Activated B cell treated with CpG ODN at 0.5 μM for 24 hours (primary cell): ENCODE results near the gene MCF2L2. TPM values are rescaled to one million over a fixed set of nuclear protein-coding genes. Genes with fewer than 3 reads are reported as not detected.

Experiments
- ATAC-seq: fragments of 200-7000 bp; cut with Tn5 transposase; one replicate; pipeline ENCODE4 v1.10.0; 2021; ENCODE audit warnings: low read depth, mild to moderate bottlenecking, moderate library complexity
- CTCF ChIA-PET: fragments of 350-600 bp; sonication (Branson Sonifier 250); formaldehyde crosslinking; loops from one replicate; lab custom pipeline; 2021; ENCODE audit warnings: antibody characterized with exemption; lab: Charles Lee
- POLR2A ChIA-PET: fragments of 350-600 bp; sonication (Branson Sonifier 250); formaldehyde crosslinking; loops from one replicate; lab custom pipeline; 2021; ENCODE audit warnings: antibody characterized with exemption; lab: Charles Lee
- DNase-seq: peaks from one replicate; pipeline ENCODE4 v3.0.0; 2022
- H3K27ac Mint-ChIP-seq: one replicate; pipeline ENCODE4 v1.8.0; 2020; ENCODE audit warnings: mixed read lengths
- H3K27me3 Mint-ChIP-seq: one replicate; pipeline ENCODE4 v1.8.0; 2021; ENCODE audit warnings: mixed read lengths
- H3K36me3 Mint-ChIP-seq: one replicate; pipeline ENCODE4 v1.8.0; 2021; ENCODE audit warnings: low read depth, mixed read lengths
- H3K4me1 Mint-ChIP-seq: one replicate; pipeline ENCODE4 v1.8.0; 2021; ENCODE audit warnings: mixed read lengths
- H3K4me3 Mint-ChIP-seq: one replicate; pipeline ENCODE4 v1.8.0; 2020; ENCODE audit warnings: mild to moderate bottlenecking, mixed read lengths
- H3K9me3 Mint-ChIP-seq: one replicate; pipeline ENCODE4 v1.8.0; 2020; ENCODE audit warnings: mixed read lengths
- intact Hi-C: fragments of 100-400 bp; cut with micrococcal nuclease; formaldehyde crosslinking; loops from one replicate; pipeline ENCODE4 v1.15.1; 2024
- total RNA-seq: library from RNA; stranded (reverse); gene quantifications from 2 replicates; pipeline ENCODE4 v1.2.3, GENCODE V29; 2022
- TF ChIP-seq, protein P1 (sequence below): fragments of 200-600 bp; IDR thresholded peaks from one replicate; pipeline ENCODE4 v1.8.0; 2022; ENCODE audit warnings: antibody characterized with exemption, mild to moderate bottlenecking

MCF2L2 gene
- total RNA-seq, 1 donor from 2014 or later: 2.4 TPM

DNA sequence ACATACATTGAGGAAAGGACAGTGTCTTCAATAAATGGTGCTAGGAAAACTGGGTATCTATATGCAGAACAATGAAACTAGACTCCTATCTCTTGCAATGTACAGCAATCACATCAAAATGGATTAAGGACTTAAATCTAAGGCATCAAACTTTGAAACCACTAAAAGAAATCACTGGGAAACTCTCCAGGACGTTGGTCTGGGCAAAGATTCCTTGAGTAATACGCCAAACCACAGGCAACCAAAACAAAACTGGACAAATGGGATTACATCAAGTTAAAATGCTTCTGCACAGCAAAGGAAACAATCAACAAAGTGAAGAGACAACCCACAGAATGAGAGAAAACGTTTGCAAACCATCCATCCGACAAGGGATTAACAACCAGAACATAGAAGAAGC is 280.4 kb downstream of the MCF2L2 start:
- no peak overlapping the region for H3K4me3 Mint-ChIP-seq
- intact Hi-C loops: no loop called here
- H3K36me3 Mint-ChIP-seq: no peaks in the 10 kb centered on the region
- peaks cover 3% of the 10 kb centered on the region for H3K9me3 Mint-ChIP-seq
- TF ChIP-seq, protein P1, sequence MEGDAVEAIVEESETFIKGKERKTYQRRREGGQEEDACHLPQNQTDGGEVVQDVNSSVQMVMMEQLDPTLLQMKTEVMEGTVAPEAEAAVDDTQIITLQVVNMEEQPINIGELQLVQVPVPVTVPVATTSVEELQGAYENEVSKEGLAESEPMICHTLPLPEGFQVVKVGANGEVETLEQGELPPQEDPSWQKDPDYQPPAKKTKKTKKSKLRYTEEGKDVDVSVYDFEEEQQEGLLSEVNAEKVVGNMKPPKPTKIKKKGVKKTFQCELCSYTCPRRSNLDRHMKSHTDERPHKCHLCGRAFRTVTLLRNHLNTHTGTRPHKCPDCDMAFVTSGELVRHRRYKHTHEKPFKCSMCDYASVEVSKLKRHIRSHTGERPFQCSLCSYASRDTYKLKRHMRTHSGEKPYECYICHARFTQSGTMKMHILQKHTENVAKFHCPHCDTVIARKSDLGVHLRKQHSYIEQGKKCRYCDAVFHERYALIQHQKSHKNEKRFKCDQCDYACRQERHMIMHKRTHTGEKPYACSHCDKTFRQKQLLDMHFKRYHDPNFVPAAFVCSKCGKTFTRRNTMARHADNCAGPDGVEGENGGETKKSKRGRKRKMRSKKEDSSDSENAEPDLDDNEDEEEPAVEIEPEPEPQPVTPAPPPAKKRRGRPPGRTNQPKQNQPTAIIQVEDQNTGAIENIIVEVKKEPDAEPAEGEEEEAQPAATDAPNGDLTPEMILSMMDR: no peak
- peaks cover 7% of the 10 kb centered on the region for H3K4me1 Mint-ChIP-seq
- ATAC-seq: no peak
- no peak overlapping the region for H3K27ac Mint-ChIP-seq
- POLR2A ChIA-PET: interaction anchor here (0.5 kb wide), 1 partner anchor 11 kb away, joined by 5 read pairs; no protein-coding TSS in a partner anchor
- H3K27me3 Mint-ChIP-seq: peaks cover 76% of the 10 kb centered on the region
- CTCF ChIA-PET: interaction anchor here (1.0 kb wide), 1 partner anchor 25 kb away, joined by 4 read pairs; no protein-coding TSS in a partner anchor
- no peak for DNase-seq

DNA sequence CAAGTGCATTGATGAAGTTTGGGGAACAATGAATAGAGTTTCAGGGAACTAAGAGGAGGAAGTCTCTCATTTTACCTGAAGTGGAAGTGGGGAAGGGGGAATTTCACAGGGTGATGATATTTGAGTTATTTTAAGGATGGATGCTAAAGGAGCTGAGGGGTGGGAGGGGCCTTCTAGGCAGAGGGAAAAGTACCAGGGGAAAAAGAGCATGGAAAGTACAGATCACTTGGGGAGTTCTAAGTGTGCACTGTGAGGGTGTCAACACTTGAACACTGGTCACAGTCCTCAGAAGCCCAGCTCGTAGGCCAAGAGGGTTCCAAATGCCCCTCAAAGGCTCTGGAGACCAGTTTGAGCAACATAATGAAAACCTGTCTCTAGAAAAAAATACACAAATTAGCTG is 284.1 kb downstream of the MCF2L2 start:
- ATAC-seq (no peak), DNase-seq (no peak)
- H3K4me3 Mint-ChIP-seq: no peak overlapping the region
- ChIA-PET POLR2A (interaction anchor here (0.6 kb wide), 1 partner anchor 18 kb away, joined by 3 read pairs; the partner anchor contains the start of gene LAMP3), CTCF (no interaction called here)
- TF ChIP-seq, protein P1: no peak
- no peaks in the 10 kb centered on the region for H3K4me1 Mint-ChIP-seq
- peaks cover 3% of the 10 kb centered on the region for H3K9me3 Mint-ChIP-seq
- H3K27me3 Mint-ChIP-seq: peaks cover 77% of the 10 kb centered on the region
- no peak overlapping the region for H3K27ac Mint-ChIP-seq
- intact Hi-C loops: no loop called here
- H3K36me3 Mint-ChIP-seq: no peaks in the 10 kb centered on the region

DNA sequence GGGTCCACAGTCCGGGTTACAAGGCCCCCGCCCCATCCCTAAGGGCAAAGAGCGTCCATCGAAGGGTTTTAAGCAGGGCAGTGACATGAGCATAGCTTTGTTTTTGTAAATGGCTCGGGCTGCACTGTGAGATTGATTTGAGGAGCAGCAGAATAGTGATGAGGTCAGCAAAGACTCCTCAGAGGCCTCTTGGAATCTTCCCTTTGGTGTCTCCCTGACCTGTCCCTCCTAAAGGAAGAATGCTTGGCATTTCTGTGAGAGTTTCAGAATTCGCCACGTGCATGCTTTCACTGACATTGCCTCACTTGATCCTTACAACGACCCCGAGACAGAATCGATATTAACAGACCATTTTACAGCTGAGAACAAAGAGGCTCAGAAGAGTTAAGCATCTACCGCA is 286.2 kb downstream of the MCF2L2 start:
- ChIA-PET CTCF (no interaction called here), POLR2A (no interaction called here)
- TF ChIP-seq, protein P1: no peak
- DNase-seq (no peak), ATAC-seq (no peak)
- intact Hi-C loops: no loop called here
- H3K9me3 Mint-ChIP-seq: no peaks in the 10 kb centered on the region
- H3K27me3 Mint-ChIP-seq: peaks cover 76% of the 10 kb centered on the region
- H3K4me1 Mint-ChIP-seq: no peaks in the 10 kb centered on the region
- no peak overlapping the region for H3K4me3 Mint-ChIP-seq
- no peak overlapping the region for H3K27ac Mint-ChIP-seq
- H3K36me3 Mint-ChIP-seq: no peaks in the 10 kb centered on the region

DNA sequence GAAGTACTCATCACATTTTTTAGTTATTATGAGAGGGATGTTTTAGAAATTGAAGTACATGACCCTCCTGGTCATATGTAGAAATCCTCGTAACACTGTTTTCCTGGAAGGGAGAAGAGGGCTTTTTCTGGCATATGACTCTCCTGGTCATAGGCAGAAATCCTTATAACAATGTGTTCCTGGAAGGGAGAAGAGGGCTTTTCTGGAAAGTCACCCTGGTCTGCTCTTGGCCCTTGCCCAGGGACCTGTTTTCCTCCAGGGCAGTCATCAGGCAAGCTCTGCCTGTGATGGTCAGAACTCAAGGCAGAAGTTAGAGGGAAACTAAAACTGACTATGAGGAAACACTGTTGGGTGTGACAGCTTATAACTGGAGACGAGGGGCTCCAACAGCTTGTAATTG is 293.6 kb downstream of the MCF2L2 start:
- Mint-ChIP-seq H3K4me1 (no peaks in the 10 kb centered on the region), H3K27me3 (peaks cover 61% of the 10 kb centered on the region), H3K9me3 (no peaks in the 10 kb centered on the region), H3K4me3 (no peak overlapping the region), H3K27ac (no peak overlapping the region), H3K36me3 (no peaks in the 10 kb centered on the region)
- ChIA-PET CTCF (interaction anchor here (2.2 kb wide), 1 partner anchor 12 kb away, joined by 9 read pairs; no protein-coding TSS in a partner anchor), POLR2A (interaction anchor here (0.6 kb wide), 1 partner anchor 16 kb away, joined by 10 read pairs; no protein-coding TSS in a partner anchor)
- TF ChIP-seq, protein P1: no peak
- no peak for DNase-seq
- no peak for ATAC-seq
- intact Hi-C loops: no loop called here

DNA sequence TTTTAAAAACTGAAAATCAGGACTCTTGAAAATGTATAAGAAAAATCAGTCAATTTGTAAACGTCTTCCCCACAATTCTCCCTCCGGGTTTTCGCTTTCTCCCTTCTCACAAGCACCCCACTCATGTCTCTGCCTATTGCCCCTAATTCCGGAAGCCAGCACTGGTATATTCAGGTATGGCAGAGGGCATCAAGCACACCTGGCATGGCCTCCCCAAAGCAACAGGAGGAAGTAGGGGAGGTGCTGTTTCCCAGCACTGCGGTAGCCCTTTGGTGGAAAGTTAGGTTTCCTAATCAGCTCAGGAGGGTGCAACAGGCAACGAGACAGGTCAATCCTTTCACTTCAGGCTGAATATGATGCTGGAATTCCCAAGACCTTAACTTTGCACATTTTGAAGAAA is 296.0 kb downstream of the MCF2L2 start:
- ChIA-PET POLR2A (no interaction called here), CTCF (interaction anchor here (3.1 kb wide), 1 partner anchor 250 kb away, joined by 7 read pairs; no protein-coding TSS in a partner anchor)
- Mint-ChIP-seq H3K27me3 (peaks cover 42% of the 10 kb centered on the region), H3K4me1 (peaks cover 3% of the 10 kb centered on the region), H3K4me3 (no peak overlapping the region), H3K27ac (no peak overlapping the region), H3K36me3 (no peaks in the 10 kb centered on the region), H3K9me3 (peaks cover 17% of the 10 kb centered on the region)
- DNase-seq (no peak), ATAC-seq (no peak)
- intact Hi-C loops: no loop called here
- TF ChIP-seq, protein P1: no peak
